DOHH2 (cell line): Measurements from ENCODE around the gene TCF12.

ENCODE experiments used
- H3F3A ChIP-seq: fragments of 200-600 bp; sonication (generic), shearing (Covaris generic); 2 replicates; pipeline ENCODE4 v1.6.0; 2016; ENCODE audit warnings: antibody characterized with exemption, mild to moderate bottlenecking; ENCODE audit not compliant: control insufficient read depth, insufficient read depth
- H3K27ac ChIP-seq: fragments of 200-600 bp; sonication (generic); 2 replicates; pipeline ENCODE4 v1.5.1; 2014; ENCODE audit warnings: low read depth, mild to moderate bottlenecking, low read length, moderate library complexity
- H3K27me3 ChIP-seq: fragments of 200-600 bp; sonication (generic); 2 replicates; pipeline ENCODE4 v1.6.1; 2014; ENCODE audit warnings: mild to moderate bottlenecking, low read length, mixed read lengths; ENCODE audit not compliant: control insufficient read depth
- H3K36me3 ChIP-seq: fragments of 200-600 bp; sonication (generic); 2 replicates; pipeline ENCODE4 v1.6.1; 2014; ENCODE audit warnings: mild to moderate bottlenecking, low read length, moderate library complexity, mixed read lengths; ENCODE audit not compliant: control insufficient read depth
- H3K4me1 ChIP-seq: fragments of 200-600 bp; sonication (generic); 2 replicates; pipeline ENCODE4 v1.6.1; 2014; ENCODE audit warnings: mild to moderate bottlenecking, low read length, mixed read lengths; ENCODE audit not compliant: control insufficient read depth
- H3K4me2 ChIP-seq: fragments of 200-600 bp; sonication (generic); 2 replicates; pipeline ENCODE4 v1.6.0; 2014; ENCODE audit warnings: mild to moderate bottlenecking, low read length, moderate library complexity
- H3K4me3 ChIP-seq: fragments of 200-600 bp; sonication (generic); 2 replicates; pipeline ENCODE4 v1.5.1; 2014; ENCODE audit warnings: mild to moderate bottlenecking, low read length, mixed read lengths
- H3K79me2 ChIP-seq: fragments of 200-600 bp; sonication (generic); 2 replicates; pipeline ENCODE4 v1.6.1; 2014; ENCODE audit warnings: mild to moderate bottlenecking, low read length, mixed read lengths; ENCODE audit not compliant: control insufficient read depth
- H3K9me2 ChIP-seq: fragments of 200-600 bp; sonication (generic); replicated peaks from 2 replicates; pipeline ENCODE4 v1.6.1; 2014; ENCODE audit warnings: mild to moderate bottlenecking, low read length, mixed read lengths; ENCODE audit not compliant: control insufficient read depth
- H3K9me3 ChIP-seq: fragments of 200-600 bp; sonication (generic); 2 replicates; pipeline ENCODE4 v1.6.1; 2014; ENCODE audit warnings: antibody characterized with exemption, low read length, mixed read lengths; ENCODE audit not compliant: control insufficient read depth, insufficient read depth
- H4K20me1 ChIP-seq: fragments of 200-600 bp; sonication (generic); 2 replicates; pipeline ENCODE4 v1.6.0; 2014; ENCODE audit warnings: low read depth, mild to moderate bottlenecking, antibody characterized with exemption, low read length, moderate library complexity; ENCODE audit not compliant: control insufficient read depth, insufficient read depth
- EZH2phosphoT487 ChIP-seq: fragments of 200-600 bp; sonication (generic); IDR thresholded peaks from 2 replicates; pipeline ENCODE4 v1.6.1; 2017; ENCODE audit warnings: borderline replicate concordance, mild to moderate bottlenecking, antibody characterized with exemption, low read length, moderate library complexity, mixed read lengths
- TF ChIP-seq, protein P1 (sequence below): fragments of 200-600 bp; sonication (generic); IDR thresholded peaks from one replicate; pipeline ENCODE4 v1.5.1; 2014; ENCODE audit warnings: antibody characterized with exemption, mild to moderate bottlenecking, low read depth, low read length; ENCODE audit not compliant: poor library complexity, severe bottlenecking

The TCF12 gene

GRCh38 chr15:57319919-57320560, 401.6 kb downstream of the TCF12 start:
- Histone ChIP-seq H3F3A (peaks cover 3% of the 10 kb centered on the region; the same call in 1 of the 2 replicates), H3K36me3 (no peaks in the 10 kb centered on the region), H3K27me3 (no peaks in the 10 kb centered on the region), H3K4me1 (peaks cover 10% of the 10 kb centered on the region), H3K4me2 (no peak overlapping the region), H4K20me1 (no peaks in the 10 kb centered on the region), H3K27ac (no peak overlapping the region), H3K4me3 (no peak overlapping the region), H3K9me2 (no peaks in the 10 kb centered on the region), H3K79me2 (no peaks in the 10 kb centered on the region), H3K9me3 (no peaks in the 10 kb centered on the region)
- no peak for TF ChIP-seq EZH2phosphoT487
- TF ChIP-seq, protein P1, sequence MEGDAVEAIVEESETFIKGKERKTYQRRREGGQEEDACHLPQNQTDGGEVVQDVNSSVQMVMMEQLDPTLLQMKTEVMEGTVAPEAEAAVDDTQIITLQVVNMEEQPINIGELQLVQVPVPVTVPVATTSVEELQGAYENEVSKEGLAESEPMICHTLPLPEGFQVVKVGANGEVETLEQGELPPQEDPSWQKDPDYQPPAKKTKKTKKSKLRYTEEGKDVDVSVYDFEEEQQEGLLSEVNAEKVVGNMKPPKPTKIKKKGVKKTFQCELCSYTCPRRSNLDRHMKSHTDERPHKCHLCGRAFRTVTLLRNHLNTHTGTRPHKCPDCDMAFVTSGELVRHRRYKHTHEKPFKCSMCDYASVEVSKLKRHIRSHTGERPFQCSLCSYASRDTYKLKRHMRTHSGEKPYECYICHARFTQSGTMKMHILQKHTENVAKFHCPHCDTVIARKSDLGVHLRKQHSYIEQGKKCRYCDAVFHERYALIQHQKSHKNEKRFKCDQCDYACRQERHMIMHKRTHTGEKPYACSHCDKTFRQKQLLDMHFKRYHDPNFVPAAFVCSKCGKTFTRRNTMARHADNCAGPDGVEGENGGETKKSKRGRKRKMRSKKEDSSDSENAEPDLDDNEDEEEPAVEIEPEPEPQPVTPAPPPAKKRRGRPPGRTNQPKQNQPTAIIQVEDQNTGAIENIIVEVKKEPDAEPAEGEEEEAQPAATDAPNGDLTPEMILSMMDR = no peak

DNA sequence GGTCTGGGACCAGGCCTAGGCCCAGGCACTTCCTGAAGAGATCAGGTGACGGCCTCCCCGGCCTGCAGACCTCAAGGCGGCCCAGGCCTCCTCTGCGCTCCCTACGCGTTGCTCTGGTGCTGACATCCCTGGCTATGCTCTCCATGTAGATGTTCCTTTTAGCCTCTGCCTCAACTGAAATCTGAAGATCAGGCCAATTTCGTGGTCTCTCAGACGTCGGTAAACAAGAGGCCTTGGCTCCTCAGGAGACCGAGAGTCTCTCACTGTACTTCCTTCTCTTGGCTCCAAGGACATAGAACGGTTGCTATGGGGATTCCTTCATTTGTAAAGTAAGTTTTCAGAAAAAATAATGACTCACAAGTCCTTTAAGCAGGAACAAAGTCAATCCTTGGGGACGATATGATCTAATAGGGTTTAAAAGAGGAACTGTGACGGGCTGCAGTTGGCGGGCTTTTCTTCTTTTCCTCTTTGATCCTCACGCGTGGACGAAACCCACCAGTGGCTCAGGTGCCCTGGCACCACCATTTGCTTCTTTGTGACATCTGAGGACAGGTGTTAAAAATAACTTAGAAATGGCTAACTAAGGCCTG, 402.3 kb downstream of the TCF12 start:
- no peaks in the 10 kb centered on the region for H3K9me3 ChIP-seq
- H3K36me3 ChIP-seq = no peaks in the 10 kb centered on the region
- no peaks in the 10 kb centered on the region for H3K27me3 ChIP-seq
- H3K27ac ChIP-seq = no peak overlapping the region
- peaks cover 3% of the 10 kb centered on the region; the same call in 1 of the 2 replicates for H3F3A ChIP-seq
- H3K4me3 ChIP-seq = no peak overlapping the region
- H4K20me1 ChIP-seq = no peaks in the 10 kb centered on the region
- no peaks in the 10 kb centered on the region for H3K9me2 ChIP-seq
- H3K4me1 ChIP-seq = peaks cover 10% of the 10 kb centered on the region
- no peaks in the 10 kb centered on the region for H3K79me2 ChIP-seq
- no peak for TF ChIP-seq EZH2phosphoT487
- TF ChIP-seq, protein P1 = no peak
- no peak overlapping the region for H3K4me2 ChIP-seq

DNA sequence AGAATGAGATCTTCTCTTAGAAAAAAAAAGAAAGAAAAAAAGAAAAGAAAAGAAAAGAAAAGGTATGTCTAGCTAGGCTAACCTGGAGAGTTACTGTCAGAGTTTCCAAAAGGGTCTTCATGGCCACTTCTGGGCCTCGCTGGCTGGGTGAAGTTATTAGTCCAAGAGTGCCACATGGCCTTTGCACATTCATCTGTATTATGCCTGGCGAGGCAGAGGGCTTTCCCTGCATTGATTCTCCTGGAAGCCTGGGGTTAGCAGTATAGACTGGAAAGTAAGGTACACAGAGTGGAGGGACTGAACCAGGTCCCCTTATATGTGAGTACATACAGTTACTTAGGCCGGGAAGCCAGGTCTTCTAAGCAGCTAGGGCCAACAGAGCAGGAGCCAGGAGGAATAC, 403.0 kb downstream of the TCF12 start:
- Histone ChIP-seq H3K4me1 (peaks cover 10% of the 10 kb centered on the region), H3K9me2 (no peaks in the 10 kb centered on the region), H3K4me3 (no peak overlapping the region), H3K27me3 (no peaks in the 10 kb centered on the region), H3F3A (peaks cover 3% of the 10 kb centered on the region; the same call in 1 of the 2 replicates), H3K4me2 (no peak overlapping the region), H3K36me3 (no peaks in the 10 kb centered on the region), H3K27ac (no peak overlapping the region), H4K20me1 (no peaks in the 10 kb centered on the region), H3K9me3 (no peaks in the 10 kb centered on the region), H3K79me2 (no peaks in the 10 kb centered on the region)
- TF ChIP-seq, protein P1 = no peak
- TF ChIP-seq EZH2phosphoT487 = no peak
